K562 (cell line): Measurements from ENCODE around the gene ENTREP3. TPM values are rescaled to one million over a fixed set of nuclear protein-coding genes. Genes with fewer than 3 reads are reported as not detected.
A peak's percentile ranks its signal among the peaks of the same experiment; 100 is the strongest.

Experiments
- CBX1 ChIP-seq: sonication (generic); IDR thresholded peaks from 2 replicates; pipeline ENCODE4 v1.6.1; 2016; ENCODE audit warnings: antibody characterized with exemption, low read depth, mild to moderate bottlenecking
- CHD4 ChIP-seq: fragments of 200-600 bp; sonication (generic); IDR thresholded peaks from 3 replicates; pipeline ENCODE4 v1.6.1; 2012; ENCODE audit warnings: low read depth, mild to moderate bottlenecking, mixed read lengths, low read length, inconsistent platforms; ENCODE audit not compliant: insufficient read depth, insufficient replicate concordance, poor library complexity, severe bottlenecking
- HMG20B ChIP-seq: fragments of 250-450 bp; sonication (Bioruptor Pico); IDR thresholded peaks from 2 replicates; pipeline ENCODE4 v1.5.0; 2021; ENCODE audit warnings: mild to moderate bottlenecking
- L3MBTL2 ChIP-seq: fragments of 450-650 bp; IDR thresholded peaks from 2 replicates; pipeline ENCODE4 v1.6.1; 2016; ENCODE audit warnings: mild to moderate bottlenecking, moderate library complexity
- POLR2AphosphoS5 ChIP-seq: IDR thresholded peaks from 2 replicates; pipeline ENCODE4 v1.6.1; 2011; ENCODE audit warnings: mild to moderate bottlenecking, low read depth, low read length, moderate library complexity; ENCODE audit not compliant: control insufficient read depth, insufficient read depth
- SIX5 ChIP-seq, 2 experiments: IDR thresholded peaks; 2 replicates each; pipeline ENCODE4 v1.6.1; 2011; ENCODE audit warnings: low read length in 2 of 2, borderline replicate concordance in 1 of 2, low read depth in 1 of 2, mild to moderate bottlenecking in 1 of 2, moderate library complexity in 1 of 2; ENCODE audit not compliant: insufficient read depth in 1 of 2
- SP1 ChIP-seq: sonication (generic); formaldehyde crosslinking; IDR thresholded peaks from 2 replicates; pipeline ENCODE4 v1.8.1; 2022; ENCODE audit warnings: mild to moderate bottlenecking, missing genetic modification reagents
- TOE1 ChIP-seq, 2 experiments: fragments of 450-650 bp in 1 of 2; sonication (generic) in 1 of 2; formaldehyde crosslinking in 1 of 2; IDR thresholded peaks; 2 replicates each; pipeline versions ENCODE4 v1.7.1 to v1.8.0; 2016 to 2022; ENCODE audit warnings: borderline replicate concordance in 2 of 2, mild to moderate bottlenecking in 2 of 2, antibody characterized with exemption in 1 of 2, inconsistent platforms in 1 of 2, low read depth in 1 of 2, missing genetic modification reagents in 1 of 2, moderate library complexity in 1 of 2
- TRIM28 ChIP-seq: fragments of 450-650 bp; IDR thresholded peaks from 2 replicates; pipeline ENCODE4 v1.6.1; 2017
- ZNF766 ChIP-seq: fragments of 200-800 bp; sonication (Bioruptor generic); conservative IDR thresholded peaks from 2 replicates; pipeline ENCODE4 v1.6.1; 2016; ENCODE audit warnings: missing genetic modification characterization, missing compliant biosample characterization
- polyA plus RNA-seq, 8 experiments: library from polyadenylated mRNA; depleted of rRNA in 4 of 8; stranded (reverse) in 5 of 8; unstranded in 3 of 8; fragments of >200 nt; fragmentation: Nextera tagmentation in 2 of 8; fragmentation: Illumina TruSeq in 1 of 8; extraction: Ambion mirVana in 2 of 8; extraction: Trizol in 1 of 8; gene quantifications; 2 replicates each; pipeline versions ENCODE4 v1.2.1 to v1.2.3, GENCODE V29; 2011 to 2014; ENCODE audit warnings: inconsistent platforms in 1 of 8, missing spikeins in 1 of 8
- total RNA-seq, 7 experiments: library from RNA; depleted of rRNA in 6 of 7; stranded (reverse); fragments of >200 nt in 6 of 7; fragmentation: Illumina TruSeq in 2 of 7; extraction: Trizol in 2 of 7; gene quantifications; 2 replicates each; pipeline versions ENCODE4 v1.2.1 to v1.2.3, GENCODE V29; 2011 to 2021; ENCODE audit warnings: low replicate concordance in 1 of 7
- TF ChIP-seq, protein P1 (sequence below), 2 experiments: fragments of 450-650 bp; formaldehyde crosslinking in 1 of 2; IDR thresholded peaks; 2 replicates each; pipeline versions ENCODE4 v1.4.0 to v1.6.1; 2014 to 2020; ENCODE audit warnings: mild to moderate bottlenecking in 2 of 2, borderline replicate concordance in 1 of 2, low read depth in 1 of 2
- TF ChIP-seq, protein P2 (sequence below), 2 experiments: fragments of 450-650 bp in 1 of 2; sonication (generic) in 1 of 2; formaldehyde crosslinking in 1 of 2; IDR thresholded peaks in 1 of 2; conservative IDR thresholded peaks in 1 of 2; 2 replicates each; pipeline versions ENCODE4 v1.6.1 to v1.8.1; 2016 to 2023; ENCODE audit warnings: mild to moderate bottlenecking in 2 of 2, moderate library complexity in 2 of 2, inconsistent platforms in 1 of 2, missing genetic modification reagents in 1 of 2
- TF ChIP-seq, protein P3 (sequence below): sonication (generic); formaldehyde crosslinking; IDR thresholded peaks from 2 replicates; pipeline ENCODE4 v1.5.0; 2020; ENCODE audit warnings: missing genetic modification reagents

Gene ENTREP3
- total and polyA plus RNA-seq, 9 of the 15 experiments (the other 6 are each of a cell fraction or from before 2014, with no cell fraction given) = 1.9 to 41.8 (median 5.9) TPM

DNA sequence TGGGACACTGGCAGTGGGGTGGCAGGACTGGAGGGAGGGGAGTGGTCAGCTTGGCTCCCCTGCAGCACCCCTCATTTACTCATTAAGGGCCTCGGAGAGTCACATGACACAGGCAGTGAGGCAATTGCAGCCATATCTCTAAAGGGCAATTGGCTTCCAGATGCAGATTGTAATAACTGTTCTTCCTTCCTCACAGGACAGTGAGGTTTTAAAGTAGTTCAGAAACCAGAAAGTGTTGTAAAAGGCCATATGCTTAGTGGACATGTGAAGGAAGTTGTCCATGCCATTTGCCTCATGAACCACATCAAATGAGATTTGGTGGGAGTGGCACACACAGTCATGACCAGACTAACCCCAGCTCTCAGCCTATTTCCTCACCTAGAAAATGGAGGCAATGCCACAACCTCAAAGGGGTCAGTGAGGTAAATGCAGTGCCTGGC lies 35.7 kb downstream of the ENTREP3 start (continued):
- TF ChIP-seq, protein P1, sequence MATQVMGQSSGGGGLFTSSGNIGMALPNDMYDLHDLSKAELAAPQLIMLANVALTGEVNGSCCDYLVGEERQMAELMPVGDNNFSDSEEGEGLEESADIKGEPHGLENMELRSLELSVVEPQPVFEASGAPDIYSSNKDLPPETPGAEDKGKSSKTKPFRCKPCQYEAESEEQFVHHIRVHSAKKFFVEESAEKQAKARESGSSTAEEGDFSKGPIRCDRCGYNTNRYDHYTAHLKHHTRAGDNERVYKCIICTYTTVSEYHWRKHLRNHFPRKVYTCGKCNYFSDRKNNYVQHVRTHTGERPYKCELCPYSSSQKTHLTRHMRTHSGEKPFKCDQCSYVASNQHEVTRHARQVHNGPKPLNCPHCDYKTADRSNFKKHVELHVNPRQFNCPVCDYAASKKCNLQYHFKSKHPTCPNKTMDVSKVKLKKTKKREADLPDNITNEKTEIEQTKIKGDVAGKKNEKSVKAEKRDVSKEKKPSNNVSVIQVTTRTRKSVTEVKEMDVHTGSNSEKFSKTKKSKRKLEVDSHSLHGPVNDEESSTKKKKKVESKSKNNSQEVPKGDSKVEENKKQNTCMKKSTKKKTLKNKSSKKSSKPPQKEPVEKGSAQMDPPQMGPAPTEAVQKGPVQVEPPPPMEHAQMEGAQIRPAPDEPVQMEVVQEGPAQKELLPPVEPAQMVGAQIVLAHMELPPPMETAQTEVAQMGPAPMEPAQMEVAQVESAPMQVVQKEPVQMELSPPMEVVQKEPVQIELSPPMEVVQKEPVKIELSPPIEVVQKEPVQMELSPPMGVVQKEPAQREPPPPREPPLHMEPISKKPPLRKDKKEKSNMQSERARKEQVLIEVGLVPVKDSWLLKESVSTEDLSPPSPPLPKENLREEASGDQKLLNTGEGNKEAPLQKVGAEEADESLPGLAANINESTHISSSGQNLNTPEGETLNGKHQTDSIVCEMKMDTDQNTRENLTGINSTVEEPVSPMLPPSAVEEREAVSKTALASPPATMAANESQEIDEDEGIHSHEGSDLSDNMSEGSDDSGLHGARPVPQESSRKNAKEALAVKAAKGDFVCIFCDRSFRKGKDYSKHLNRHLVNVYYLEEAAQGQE (IDR thresholded peaks at IDR 0.05; ENCODE audit: borderline replicate concordance) = peak; percentile 55; the same call in 1 of the 2 replicates
- TF ChIP-seq, protein P1 (CRISPR knock-in tag; IDR thresholded peaks at IDR 0.05; ENCODE audit: low read depth) = no peak
- TF ChIP-seq, protein P2, sequence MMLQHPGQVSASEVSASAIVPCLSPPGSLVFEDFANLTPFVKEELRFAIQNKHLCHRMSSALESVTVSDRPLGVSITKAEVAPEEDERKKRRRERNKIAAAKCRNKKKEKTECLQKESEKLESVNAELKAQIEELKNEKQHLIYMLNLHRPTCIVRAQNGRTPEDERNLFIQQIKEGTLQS (IDR thresholded peaks at IDR 0.05) = peak; percentile 9; the same call in 1 of the 2 replicates
- TF ChIP-seq, protein P2 (CRISPR knock-in tag; conservative IDR thresholded peaks at IDR 0.05) = no peak
- TF ChIP-seq TRIM28 (no peak), L3MBTL2 (no peak), TOE1 (IDR thresholded peaks at IDR 0.05; ENCODE audit: borderline replicate concordance) (peak; percentile 93), TOE1 (CRISPR knock-in tag; IDR thresholded peaks at IDR 0.05; ENCODE audit: borderline replicate concordance, low read depth) (no peak), HMG20B (CRISPR knock-in tag) (no peak), POLR2AphosphoS5 (no peak), SP1 (peak; percentile 46; the same call in 1 of the 2 replicates), CHD4 (no peak), CBX1 (no peak), SIX5 (IDR thresholded peaks at IDR 0.05; ENCODE audit: borderline replicate concordance in 1 of 2, insufficient read depth in 1 of 2, low read depth in 1 of 2, low read length in 2 of 2) (peak; percentile 30 to 66; a peak in 3 of 4 replicates), ZNF766 (CRISPR knock-in tag) (no peak)
- TF ChIP-seq, protein P3, sequence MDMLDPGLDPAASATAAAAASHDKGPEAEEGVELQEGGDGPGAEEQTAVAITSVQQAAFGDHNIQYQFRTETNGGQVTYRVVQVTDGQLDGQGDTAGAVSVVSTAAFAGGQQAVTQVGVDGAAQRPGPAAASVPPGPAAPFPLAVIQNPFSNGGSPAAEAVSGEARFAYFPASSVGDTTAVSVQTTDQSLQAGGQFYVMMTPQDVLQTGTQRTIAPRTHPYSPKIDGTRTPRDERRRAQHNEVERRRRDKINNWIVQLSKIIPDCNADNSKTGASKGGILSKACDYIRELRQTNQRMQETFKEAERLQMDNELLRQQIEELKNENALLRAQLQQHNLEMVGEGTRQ = peak; percentile 95
